IgD-negative memory B cell (primary cell): ENCODE data around the gene DIO2. TPM values are rescaled to one million over a fixed set of nuclear protein-coding genes. Genes with fewer than 3 reads are reported as not detected.

Experiments
- H3K27ac Mint-ChIP-seq, 3 donors: one replicate each; pipeline ENCODE4 v1.8.0; 2020 to 2022; ENCODE audit warnings: mild to moderate bottlenecking in 3 of 3, mixed read lengths in 3 of 3, moderate library complexity in 1 of 3
- H3K27me3 Mint-ChIP-seq: one replicate; pipeline ENCODE4 v1.8.0; 2021; ENCODE audit warnings: mixed read lengths
- H3K36me3 Mint-ChIP-seq: one replicate; pipeline ENCODE4 v1.8.0; 2020; ENCODE audit warnings: mild to moderate bottlenecking, mixed read lengths
- H3K4me1 Mint-ChIP-seq, 3 donors: one replicate each; pipeline ENCODE4 v1.8.0; 2020 to 2022; ENCODE audit warnings: mixed read lengths in 3 of 3, mild to moderate bottlenecking in 1 of 3
- H3K4me3 Mint-ChIP-seq, 4 donors: one replicate each; pipeline ENCODE4 v1.8.0; 2020 to 2022; ENCODE audit warnings: mild to moderate bottlenecking in 4 of 4, mixed read lengths in 4 of 4, moderate library complexity in 3 of 4
- H3K9me3 Mint-ChIP-seq, 3 donors: one replicate each; pipeline ENCODE4 v1.8.0; 2020 to 2021; ENCODE audit warnings: mixed read lengths in 3 of 3, mild to moderate bottlenecking in 1 of 3
- polyA plus RNA-seq: library from polyadenylated mRNA; unstranded; fragments of 300-500 nt; fragmentation: Illumina TruSeq; gene quantifications from one replicate; pipeline ENCODE4 v1.2.3, GENCODE V29; 2021

DIO2 gene
- polyA plus RNA-seq, 1 donor from 2014 or later, result not detected

GRCh38 chr14:80202888-80203562 is 8.3 kb downstream of the DIO2 start:
- Mint-ChIP-seq H3K9me3 (peaks cover 2 to 5% (median 3%) of the 10 kb centered on the region in 3 donors), H3K4me1 (no peaks in the 10 kb centered on the region), H3K36me3 (peaks cover 2% of the 10 kb centered on the region), H3K27me3 (no peaks in the 10 kb centered on the region), H3K27ac (no peak overlapping the region), H3K4me3 (no peak overlapping the region)

GRCh38 chr14:80200093-80200492 is 11.2 kb downstream of the DIO2 start:
- Mint-ChIP-seq H3K36me3 (no peaks in the 10 kb centered on the region), H3K27ac (no peak overlapping the region), H3K27me3 (no peaks in the 10 kb centered on the region), H3K9me3 (peaks cover 3 to 5% (median 3%) of the 10 kb centered on the region in 3 donors), H3K4me3 (no peak overlapping the region), H3K4me1 (no peaks in the 10 kb centered on the region)

- Mint-ChIP-seq H3K27me3 (no peaks in the 10 kb centered on the region), H3K27ac (no peak overlapping the region), H3K36me3 (peaks cover 1% of the 10 kb centered on the region), H3K4me3 (no peak overlapping the region), H3K9me3 (peaks cover 0 to 4% (median 0%) of the 10 kb centered on the region in 3 donors), H3K4me1 (no peaks in the 10 kb centered on the region)
These were observed 22.7 kb downstream of the DIO2 start for GRCh38 chr14:80188571-80188970.

- Mint-ChIP-seq H3K36me3 (peaks cover 1% of the 10 kb centered on the region), H3K4me1 (no peaks in the 10 kb centered on the region), H3K9me3 (peaks cover 0 to 4% (median 0%) of the 10 kb centered on the region in 3 donors), H3K4me3 (no peak overlapping the region), H3K27me3 (no peaks in the 10 kb centered on the region), H3K27ac (no peak overlapping the region)
These were observed 25.0 kb downstream of the DIO2 start for GRCh38 chr14:80186301-80186800.

GRCh38 chr14:80176893-80177292 is 34.4 kb downstream of the DIO2 start:
- no peak overlapping the region for H3K27ac Mint-ChIP-seq
- H3K4me1 Mint-ChIP-seq, result no peaks in the 10 kb centered on the region
- H3K27me3 Mint-ChIP-seq, result no peaks in the 10 kb centered on the region
- no peak overlapping the region for H3K4me3 Mint-ChIP-seq
- H3K36me3 Mint-ChIP-seq, result no peaks in the 10 kb centered on the region
- H3K9me3 Mint-ChIP-seq, result peaks cover 3 to 6% (median 6%) of the 10 kb centered on the region in 3 donors

- Mint-ChIP-seq H3K27me3 (no peaks in the 10 kb centered on the region), H3K4me3 (no peak overlapping the region), H3K36me3 (no peaks in the 10 kb centered on the region), H3K9me3 (peaks cover 5 to 6% (median 6%) of the 10 kb centered on the region in 3 donors), H3K27ac (no peak overlapping the region), H3K4me1 (no peaks in the 10 kb centered on the region)
These were observed 38.8 kb downstream of the DIO2 start for GRCh38 chr14:80172375-80173051.

GRCh38 chr14:80167793-80168448 is 43.4 kb downstream of the DIO2 start:
- Mint-ChIP-seq H3K9me3 (peaks cover 0 to 4% (median 2%) of the 10 kb centered on the region in 3 donors), H3K27ac (no peak overlapping the region), H3K4me3 (no peak overlapping the region), H3K36me3 (peaks cover 1% of the 10 kb centered on the region), H3K27me3 (no peaks in the 10 kb centered on the region), H3K4me1 (no peaks in the 10 kb centered on the region)

- no peaks in the 10 kb centered on the region for H3K27me3 Mint-ChIP-seq
- peaks cover 1% of the 10 kb centered on the region for H3K36me3 Mint-ChIP-seq
- no peak overlapping the region for H3K27ac Mint-ChIP-seq
- no peaks in the 10 kb centered on the region for H3K4me1 Mint-ChIP-seq
- peaks cover 0 to 4% (median 0%) of the 10 kb centered on the region in 3 donors for H3K9me3 Mint-ChIP-seq
- H3K4me3 Mint-ChIP-seq, result no peak overlapping the region
These were observed 46.1 kb downstream of the DIO2 start for GRCh38 chr14:80164991-80165721.

- Mint-ChIP-seq H3K9me3 (peaks cover 0 to 8% (median 7%) of the 10 kb centered on the region in 3 donors), H3K27ac (no peak overlapping the region), H3K27me3 (no peaks in the 10 kb centered on the region), H3K4me3 (no peak overlapping the region), H3K4me1 (no peaks in the 10 kb centered on the region), H3K36me3 (no peaks in the 10 kb centered on the region)
These were observed 58.5 kb downstream of the DIO2 start for GRCh38 chr14:80152763-80153162.

GRCh38 chr14:80152166-80152565 is 59.1 kb downstream of the DIO2 start:
- Mint-ChIP-seq H3K9me3 (peaks cover 2 to 10% (median 4%) of the 10 kb centered on the region in 3 donors), H3K27ac (no peak overlapping the region), H3K4me1 (no peaks in the 10 kb centered on the region), H3K4me3 (no peak overlapping the region), H3K36me3 (no peaks in the 10 kb centered on the region), H3K27me3 (no peaks in the 10 kb centered on the region)

- Mint-ChIP-seq H3K27ac (no peak overlapping the region), H3K9me3 (peaks cover 3 to 10% (median 4%) of the 10 kb centered on the region in 3 donors), H3K27me3 (no peaks in the 10 kb centered on the region), H3K4me3 (no peak overlapping the region), H3K36me3 (no peaks in the 10 kb centered on the region), H3K4me1 (no peaks in the 10 kb centered on the region)
These were observed 61.0 kb downstream of the DIO2 start for GRCh38 chr14:80150301-80150700.
